Raji (cell line): ENCODE measurements around the gene PGPEP1.
A peak's percentile ranks its signal among the peaks of the same experiment; 100 is the strongest.

ENCODE experiments used
- POLR2A ChIP-seq: IDR thresholded peaks from 2 replicates; pipeline ENCODE4 v1.6.1; 2011; ENCODE audit warnings: low read depth, low read length, control low read depth; ENCODE audit not compliant: insufficient read depth

The PGPEP1 gene

GRCh38 chr19:18304458-18305310 is 35.7 kb upstream of the PGPEP1 start:
- TF ChIP-seq POLR2A, result 0 out of 2 replicates have a peak, but pooled peaks have one; percentile 22

GRCh38 chr19:18306209-18306887 is 34.0 kb upstream of the PGPEP1 start:
- TF ChIP-seq POLR2A, result no peak

- no peak for TF ChIP-seq POLR2A
These were observed 33.5 kb upstream of the PGPEP1 start for GRCh38 chr19:18306888-18307260.

- no peak for TF ChIP-seq POLR2A
These were observed 33.1 kb upstream of the PGPEP1 start for GRCh38 chr19:18307271-18307681.

GRCh38 chr19:18308051-18308947 is 32.1 kb upstream of the PGPEP1 start:
- TF ChIP-seq POLR2A, result 0 out of 2 replicates have a peak, but pooled peaks have one; percentile 2

- TF ChIP-seq POLR2A, result no peak
These were observed 31.5 kb upstream of the PGPEP1 start for GRCh38 chr19:18308948-18309325.

GRCh38 chr19:18309525-18310064 is 30.8 kb upstream of the PGPEP1 start:
- no peak for TF ChIP-seq POLR2A

GRCh38 chr19:18310118-18310909 is 30.1 kb upstream of the PGPEP1 start:
- TF ChIP-seq POLR2A, result no peak

- no peak for TF ChIP-seq POLR2A
These were observed 29.4 kb upstream of the PGPEP1 start for GRCh38 chr19:18310966-18311365.

- 0 out of 2 replicates have a peak, but pooled peaks have one; percentile 1 for TF ChIP-seq POLR2A
These were observed 28.8 kb upstream of the PGPEP1 start for GRCh38 chr19:18311502-18312091.

GRCh38 chr19:18312092-18312534 is 28.3 kb upstream of the PGPEP1 start:
- no peak for TF ChIP-seq POLR2A

GRCh38 chr19:18313398-18313797 is 27.0 kb upstream of the PGPEP1 start:
- TF ChIP-seq POLR2A, result no peak

GRCh38 chr19:18317961-18318800 is 22.2 kb upstream of the PGPEP1 start:
- no peak for TF ChIP-seq POLR2A
